GM23338 (cell line): Measurements from ENCODE around the gene FBP1. TPM values are rescaled to one million over a fixed set of nuclear protein-coding genes. Genes with fewer than 3 reads are reported as not detected.
"Not testable (repeated sequence)": the region's sequence is repeated elsewhere in the genome, so short reads cannot be mapped to it uniquely, and the experiment has no call there.

Experiments used
- ATAC-seq: fragments of 200-7000 bp; cut with Tn5 transposase; 3 replicates; pipeline ENCODE4 v1.9.1; 2020
- DNase-seq: peaks from one replicate; pipeline ENCODE4 v3.0.0-alpha.2; 2015; ENCODE audit warnings: low spot score
- H2AFZ ChIP-seq: fragments of 200-600 bp; sonication (generic); 2 replicates; pipeline ENCODE4 v1.8.0; 2016; ENCODE audit warnings: antibody characterized with exemption, mild to moderate bottlenecking, moderate library complexity
- H3F3A ChIP-seq: fragments of 200-600 bp; sonication (generic); replicated peaks from 2 replicates; pipeline ENCODE4 v1.8.0; 2017; ENCODE audit warnings: antibody characterized with exemption, mixed run types, low read depth
- H3K27ac ChIP-seq: fragments of 200-600 bp; sonication (generic); 2 replicates; pipeline ENCODE4 v1.6.1; 2016; ENCODE audit warnings: low read depth
- H3K27me3 ChIP-seq: fragments of 200-600 bp; sonication (generic); 2 replicates; pipeline ENCODE4 v1.8.0; 2016; ENCODE audit warnings: mild to moderate bottlenecking, mixed run types, moderate library complexity; ENCODE audit not compliant: insufficient read depth
- H3K36me3 ChIP-seq: fragments of 200-600 bp; sonication (generic); 2 replicates; pipeline ENCODE4 v1.8.0; 2016; ENCODE audit warnings: mild to moderate bottlenecking; ENCODE audit not compliant: insufficient read depth
- H3K4me1 ChIP-seq: fragments of 200-600 bp; sonication (generic); 2 replicates; pipeline ENCODE4 v1.8.0; 2016; ENCODE audit warnings: mild to moderate bottlenecking, moderate library complexity; ENCODE audit not compliant: insufficient read depth
- H3K4me2 ChIP-seq: fragments of 200-600 bp; sonication (generic); 2 replicates; pipeline ENCODE4 v1.7.1; 2017; ENCODE audit warnings: mixed run types
- H3K4me3 ChIP-seq: fragments of 200-600 bp; sonication (generic); 2 replicates; pipeline ENCODE4 v1.6.1; 2016; ENCODE audit warnings: mixed run types
- H3K79me2 ChIP-seq: fragments of 200-600 bp; sonication (generic); replicated peaks from 2 replicates; pipeline ENCODE4 v1.8.0; 2017; ENCODE audit warnings: mild to moderate bottlenecking; ENCODE audit not compliant: insufficient read depth
- H3K9me2 ChIP-seq: fragments of 200-600 bp; sonication (generic); 2 replicates; pipeline ENCODE4 v1.8.0; 2017; ENCODE audit not compliant: insufficient read depth
- H4K20me1 ChIP-seq: fragments of 200-600 bp; sonication (generic); replicated peaks from 2 replicates; pipeline ENCODE4 v1.8.0; 2017; ENCODE audit warnings: mild to moderate bottlenecking; ENCODE audit not compliant: insufficient read depth
- H3K27ac Mint-ChIP-seq: 2 replicates; pipeline ENCODE4 v1.8.0; 2020; ENCODE audit warnings: inconsistent platforms, mild to moderate bottlenecking, moderate library complexity, mixed read lengths
- H3K27me3 Mint-ChIP-seq: 3 replicates; pipeline ENCODE4 v1.8.0; 2022; ENCODE audit warnings: low read depth, mild to moderate bottlenecking, moderate library complexity, mixed read lengths, inconsistent platforms; ENCODE audit not compliant: insufficient read depth, poor library complexity
- H3K36me3 Mint-ChIP-seq: 3 replicates; pipeline ENCODE4 v1.8.0; 2021; ENCODE audit warnings: low read depth, mild to moderate bottlenecking, inconsistent platforms, moderate library complexity, mixed read lengths
- H3K4me1 Mint-ChIP-seq: 3 replicates; pipeline ENCODE4 v1.8.0; 2020; ENCODE audit warnings: mild to moderate bottlenecking, inconsistent platforms, mixed read lengths
- H3K4me3 Mint-ChIP-seq: 3 replicates; pipeline ENCODE4 v1.8.0; 2021; ENCODE audit warnings: moderate library complexity, mild to moderate bottlenecking, inconsistent platforms, mixed read lengths
- H3K9me3 Mint-ChIP-seq: 3 replicates; pipeline ENCODE4 v1.8.0; 2020; ENCODE audit warnings: moderate library complexity, mild to moderate bottlenecking, inconsistent platforms, mixed read lengths
- EZH2phosphoT487 ChIP-seq: fragments of 200-600 bp; sonication (generic); IDR thresholded peaks from one replicate; pipeline ENCODE4 v1.8.1; 2018; ENCODE audit warnings: antibody characterized with exemption; ENCODE audit not compliant: unreplicated experiment
- JUNB ChIP-seq: IDR thresholded peaks from one replicate; pipeline ENCODE4 v1.6.1; 2016; ENCODE audit warnings: antibody characterized with exemption; ENCODE audit not compliant: unreplicated experiment
- STAT1 ChIP-seq: IDR thresholded peaks from one replicate; pipeline ENCODE4 v1.6.1; 2016; ENCODE audit warnings: antibody characterized with exemption; ENCODE audit not compliant: unreplicated experiment
- ZNF114 ChIP-seq: fragments of 250-450 bp; sonication (Bioruptor Pico); IDR thresholded peaks from 2 replicates; pipeline ENCODE4 v1.5.0; 2020; ENCODE audit warnings: mild to moderate bottlenecking, moderate library complexity
- ZNF331 ChIP-seq: fragments of 250-450 bp; sonication (Bioruptor Pico); IDR thresholded peaks from 2 replicates; pipeline ENCODE4 v1.5.0; 2020; ENCODE audit warnings: low read depth, mild to moderate bottlenecking, moderate library complexity
- polyA plus RNA-seq: library from polyadenylated mRNA; unstranded; fragments of >200 nt; fragmentation: Nextera tagmentation; extraction: Ambion mirVana; gene quantifications from 2 replicates; pipeline ENCODE4 v1.2.1, GENCODE V29; 2016
- total RNA-seq: library from RNA; depleted of rRNA; stranded (reverse); fragments of >200 nt; shearing (Covaris generic); gene quantifications from 2 replicates; pipeline ENCODE4 v1.2.3, GENCODE V29; 2014
- TF ChIP-seq, protein P1 (sequence below): IDR thresholded peaks from one replicate; pipeline ENCODE4 v1.6.1; 2018; ENCODE audit warnings: antibody characterized with exemption; ENCODE audit not compliant: unreplicated experiment

Gene FBP1
- total and polyA plus RNA-seq, 2 experiments from 2014 or later, result 3.0 to 3.3 TPM

DNA sequence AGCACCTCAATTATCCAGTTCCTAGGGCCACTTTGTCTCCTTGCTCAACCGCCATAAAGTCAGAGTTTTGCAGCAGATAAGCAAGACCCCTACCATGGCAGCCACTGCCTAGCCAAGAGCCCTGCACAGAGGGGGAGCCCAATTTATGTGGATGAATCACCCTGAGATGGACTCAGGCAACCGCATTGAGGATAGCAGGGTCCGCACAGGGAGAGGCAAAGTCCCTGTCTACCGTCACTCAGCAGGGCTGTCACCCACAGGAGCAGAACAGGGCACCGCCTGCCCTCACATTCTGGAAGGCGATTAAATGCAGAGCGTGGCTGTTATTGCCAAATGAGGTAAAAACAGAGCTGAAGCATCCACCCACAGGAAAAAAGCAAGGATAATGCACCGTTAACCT is 47.4 kb downstream of the FBP1 start (continued):
- TF ChIP-seq, protein P1, sequence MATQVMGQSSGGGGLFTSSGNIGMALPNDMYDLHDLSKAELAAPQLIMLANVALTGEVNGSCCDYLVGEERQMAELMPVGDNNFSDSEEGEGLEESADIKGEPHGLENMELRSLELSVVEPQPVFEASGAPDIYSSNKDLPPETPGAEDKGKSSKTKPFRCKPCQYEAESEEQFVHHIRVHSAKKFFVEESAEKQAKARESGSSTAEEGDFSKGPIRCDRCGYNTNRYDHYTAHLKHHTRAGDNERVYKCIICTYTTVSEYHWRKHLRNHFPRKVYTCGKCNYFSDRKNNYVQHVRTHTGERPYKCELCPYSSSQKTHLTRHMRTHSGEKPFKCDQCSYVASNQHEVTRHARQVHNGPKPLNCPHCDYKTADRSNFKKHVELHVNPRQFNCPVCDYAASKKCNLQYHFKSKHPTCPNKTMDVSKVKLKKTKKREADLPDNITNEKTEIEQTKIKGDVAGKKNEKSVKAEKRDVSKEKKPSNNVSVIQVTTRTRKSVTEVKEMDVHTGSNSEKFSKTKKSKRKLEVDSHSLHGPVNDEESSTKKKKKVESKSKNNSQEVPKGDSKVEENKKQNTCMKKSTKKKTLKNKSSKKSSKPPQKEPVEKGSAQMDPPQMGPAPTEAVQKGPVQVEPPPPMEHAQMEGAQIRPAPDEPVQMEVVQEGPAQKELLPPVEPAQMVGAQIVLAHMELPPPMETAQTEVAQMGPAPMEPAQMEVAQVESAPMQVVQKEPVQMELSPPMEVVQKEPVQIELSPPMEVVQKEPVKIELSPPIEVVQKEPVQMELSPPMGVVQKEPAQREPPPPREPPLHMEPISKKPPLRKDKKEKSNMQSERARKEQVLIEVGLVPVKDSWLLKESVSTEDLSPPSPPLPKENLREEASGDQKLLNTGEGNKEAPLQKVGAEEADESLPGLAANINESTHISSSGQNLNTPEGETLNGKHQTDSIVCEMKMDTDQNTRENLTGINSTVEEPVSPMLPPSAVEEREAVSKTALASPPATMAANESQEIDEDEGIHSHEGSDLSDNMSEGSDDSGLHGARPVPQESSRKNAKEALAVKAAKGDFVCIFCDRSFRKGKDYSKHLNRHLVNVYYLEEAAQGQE, result no peak
- no peak for TF ChIP-seq JUNB

DNA sequence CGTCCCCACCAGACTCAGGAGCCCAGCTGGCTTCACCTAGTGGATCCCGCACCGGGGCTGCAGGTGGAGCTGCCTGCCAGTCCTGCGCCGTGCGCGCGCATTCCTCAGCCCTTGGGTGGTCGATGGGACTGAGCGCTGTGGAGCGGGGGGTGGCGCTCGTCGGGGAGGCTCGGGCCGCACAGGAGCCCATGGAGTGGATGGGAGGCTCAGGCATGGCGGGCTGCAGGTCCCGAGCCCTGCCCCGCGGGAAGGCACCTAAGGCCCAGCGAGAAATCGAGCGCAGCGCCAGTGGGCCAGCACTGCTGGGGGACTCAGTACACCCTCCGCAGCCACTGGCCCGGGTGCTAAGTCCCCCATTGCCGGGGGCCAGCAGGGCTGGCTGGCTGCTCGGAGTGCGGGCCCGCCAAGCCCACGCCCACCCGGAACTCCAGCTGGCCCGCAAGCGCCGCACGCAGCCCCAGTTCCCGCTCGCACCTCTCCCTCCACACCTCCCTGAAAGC is 48.2 kb downstream of the FBP1 start:
- not testable (repeated sequence) for H3K4me1 ChIP-seq, ATAC-seq, H3K36me3 Mint-ChIP-seq, H3K27ac ChIP-seq, H3K27me3 Mint-ChIP-seq, H3K9me2 ChIP-seq, H3K9me3 Mint-ChIP-seq, H3K27me3 ChIP-seq, H3K4me1 Mint-ChIP-seq, H3K27ac Mint-ChIP-seq, H2AFZ ChIP-seq, H3K79me2 ChIP-seq, H3K36me3 ChIP-seq, H3K4me2 ChIP-seq, H3K4me3 ChIP-seq, H3F3A ChIP-seq, DNase-seq, H3K4me3 Mint-ChIP-seq, H4K20me1 ChIP-seq

DNA sequence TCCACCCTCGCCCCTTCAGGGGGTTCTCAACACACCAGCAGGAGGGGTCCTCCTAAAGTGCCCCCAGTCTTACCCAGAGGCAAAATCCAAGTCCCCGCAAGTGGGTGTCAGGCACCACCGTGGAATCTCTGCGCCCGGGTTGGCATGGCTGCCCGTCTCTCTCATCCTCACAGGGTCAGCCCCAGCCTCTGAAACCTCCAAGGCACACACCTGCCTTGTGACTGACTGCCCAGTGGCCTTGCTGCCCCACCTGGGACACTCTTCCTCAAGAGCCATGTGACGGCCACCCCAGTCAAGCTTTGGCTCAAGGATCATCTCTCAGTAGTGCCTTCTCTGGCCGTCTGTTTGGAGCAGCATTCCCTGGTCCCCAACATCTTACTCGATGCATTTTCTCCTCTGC is 50.6 kb downstream of the FBP1 start:
- Histone ChIP-seq H3F3A (no peaks in the 10 kb centered on the region), H2AFZ (no peak overlapping the region), H3K4me3 (no peak overlapping the region), H3K27ac (no peak overlapping the region), H4K20me1 (no peaks in the 10 kb centered on the region), H3K4me1 (no peaks in the 10 kb centered on the region), H3K9me2 (no peaks in the 10 kb centered on the region), H3K4me2 (no peak overlapping the region), H3K36me3 (no peaks in the 10 kb centered on the region), H3K79me2 (no peaks in the 10 kb centered on the region), H3K27me3 (no peaks in the 10 kb centered on the region)
- ATAC-seq, result no peak
- Mint-ChIP-seq H3K27ac (no peak overlapping the region), H3K4me1 (peaks cover 4% of the 10 kb centered on the region; the same call in 2 of the 3 replicates), H3K9me3 (no peaks in the 10 kb centered on the region), H3K36me3 (no peaks in the 10 kb centered on the region), H3K4me3 (no peak overlapping the region), H3K27me3 (peaks cover 9% of the 10 kb centered on the region)
- TF ChIP-seq STAT1 (no peak), EZH2phosphoT487 (no peak)
- no peak for DNase-seq

DNA sequence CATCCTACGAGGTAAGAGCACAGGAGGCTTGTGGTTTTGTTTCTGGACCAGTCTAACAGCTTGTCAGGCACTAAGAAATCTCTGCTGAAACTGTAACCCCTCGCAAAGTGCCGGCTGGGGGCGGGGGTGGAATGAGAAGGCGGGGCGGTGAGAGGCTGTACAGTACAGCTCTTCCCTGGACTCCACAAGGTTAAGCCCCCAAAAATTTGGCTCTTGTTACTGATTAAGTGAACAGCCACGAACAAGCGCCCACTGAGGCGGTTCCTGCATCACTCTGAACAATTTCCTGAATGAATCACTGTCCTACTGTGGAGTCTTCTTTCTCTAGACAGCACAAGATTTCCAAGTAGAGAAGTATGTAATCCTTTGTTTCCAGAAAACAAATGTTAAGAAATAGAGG is 52.5 kb downstream of the FBP1 start:
- H3K4me1 Mint-ChIP-seq, result peaks cover 4% of the 10 kb centered on the region; the same call in 2 of the 3 replicates
- no peak for DNase-seq
- H3K36me3 Mint-ChIP-seq, result no peaks in the 10 kb centered on the region
- no peak overlapping the region for H3K27ac ChIP-seq
- H3K79me2 ChIP-seq, result no peaks in the 10 kb centered on the region
- no peak overlapping the region for H2AFZ ChIP-seq
- ATAC-seq, result no peak
- peaks cover 9% of the 10 kb centered on the region for H3K27me3 Mint-ChIP-seq
- H3K9me3 Mint-ChIP-seq, result no peaks in the 10 kb centered on the region
- no peaks in the 10 kb centered on the region for H3K36me3 ChIP-seq
- no peaks in the 10 kb centered on the region for H3F3A ChIP-seq
- no peaks in the 10 kb centered on the region for H4K20me1 ChIP-seq
- no peak overlapping the region for H3K4me3 Mint-ChIP-seq
- H3K27me3 ChIP-seq, result no peaks in the 10 kb centered on the region
- no peaks in the 10 kb centered on the region for H3K9me2 ChIP-seq
- H3K4me2 ChIP-seq, result no peak overlapping the region
- no peaks in the 10 kb centered on the region for H3K4me1 ChIP-seq
- H3K27ac Mint-ChIP-seq, result no peak overlapping the region
- no peak overlapping the region for H3K4me3 ChIP-seq
- TF ChIP-seq ZNF114 (CRISPR knock-in tag), result no peak
- no peak for TF ChIP-seq ZNF331
- no peak for TF ChIP-seq JUNB
